Keratinocyte (primary cell): Measurements from ENCODE around the gene ATL1. TPM values are rescaled to one million over a fixed set of nuclear protein-coding genes. Genes with fewer than 3 reads are reported as not detected.

ENCODE experiments used
- DNase-seq: peaks from one replicate; pipeline ENCODE4 v3.0.0-alpha.2; 2011; ENCODE audit warnings: low read depth, missing footprints, low spot score
- FAIRE-seq: peaks from 2 replicates; lab custom pipeline; 2011; peaks lifted over from hg19 to GRCh38; lab: Jason Lieb, UNC
- H2AFZ ChIP-seq: 2 replicates; pipeline ENCODE4 v1.6.0; 2012; ENCODE audit warnings: low read length, control low read depth, inconsistent platforms; ENCODE audit not compliant: control insufficient read depth
- H3K27ac ChIP-seq: 2 replicates; pipeline ENCODE4 v1.5.1; 2011; ENCODE audit warnings: low read length; ENCODE audit not compliant: control insufficient read depth, insufficient read depth
- H3K27me3 ChIP-seq: 3 replicates; pipeline ENCODE4 v1.6.0; 2011; ENCODE audit warnings: low read length; ENCODE audit not compliant: control insufficient read depth, insufficient read depth; ENCODE audit errors: extremely low read depth
- H3K36me3 ChIP-seq, 2 experiments: 2 replicates in 1 of 2; 3 replicates in 1 of 2; pipeline ENCODE4 v1.5.1; 2011; ENCODE audit warnings: low read length in 2 of 2, mild to moderate bottlenecking in 1 of 2; ENCODE audit not compliant: control insufficient read depth in 2 of 2, insufficient read depth in 2 of 2; ENCODE audit errors: extremely low read depth in 1 of 2
- H3K4me1 ChIP-seq: 3 replicates; pipeline ENCODE4 v1.5.1; 2011; ENCODE audit warnings: low read length; ENCODE audit not compliant: control insufficient read depth, insufficient read depth; ENCODE audit errors: extremely low read depth
- H3K4me2 ChIP-seq: 3 replicates; pipeline ENCODE4 v1.6.0; 2011; ENCODE audit warnings: low read depth, low read length; ENCODE audit not compliant: control insufficient read depth, insufficient read depth; ENCODE audit errors: extremely low read depth
- H3K4me3 ChIP-seq, 3 experiments: fragments of 200-600 bp in 1 of 3; sonication (generic) in 1 of 3; 2 replicates in 2 of 3; 3 replicates in 1 of 3; pipeline ENCODE4 v1.5.1; 2011 to 2016; ENCODE audit warnings: low read length in 3 of 3, mild to moderate bottlenecking in 3 of 3, control low read depth in 2 of 3, inconsistent platforms in 1 of 3, low read depth in 1 of 3, mixed read lengths in 1 of 3, mixed run types in 1 of 3, moderate library complexity in 1 of 3; ENCODE audit not compliant: control insufficient read depth in 2 of 3, insufficient read depth in 2 of 3; ENCODE audit errors: extremely low read depth in 1 of 3
- H3K79me2 ChIP-seq: 2 replicates; pipeline ENCODE4 v1.6.0; 2012; ENCODE audit warnings: low read length; ENCODE audit not compliant: control insufficient read depth, insufficient read depth
- H3K9ac ChIP-seq: 3 replicates; pipeline ENCODE4 v1.6.0; 2011; ENCODE audit warnings: low read length; ENCODE audit not compliant: control insufficient read depth, insufficient read depth; ENCODE audit errors: extremely low read depth
- H3K9me1 ChIP-seq: 3 replicates; pipeline ENCODE4 v1.6.0; 2011; ENCODE audit warnings: low read length; ENCODE audit not compliant: control insufficient read depth, insufficient read depth; ENCODE audit errors: extremely low read depth
- H3K9me3 ChIP-seq: 2 replicates; pipeline ENCODE4 v1.5.1; 2012; ENCODE audit warnings: low read depth, low read length; ENCODE audit not compliant: control insufficient read depth
- H4K20me1 ChIP-seq: 3 replicates; pipeline ENCODE4 v1.6.0; 2011; ENCODE audit warnings: low read length; ENCODE audit not compliant: control insufficient read depth, insufficient read depth; ENCODE audit errors: extremely low read depth
- EZH2 ChIP-seq: IDR thresholded peaks from one replicate; pipeline ENCODE4 v1.6.1; 2012; ENCODE audit warnings: inconsistent platforms, mild to moderate bottlenecking, low read length, moderate library complexity
- dilution Hi-C: fragments of 300-500 bp; cut with MboI; formaldehyde crosslinking; loops from one replicate; pipeline ENCODE4 v1.7.0; 2020; ENCODE audit warnings: low sequenced_read_pairs; ENCODE audit not compliant: extremely low pct_ligation_motif_present
- polyA plus RNA-seq, 5 experiments: library from polyadenylated mRNA; depleted of rRNA in 3 of 5; stranded (reverse) in 3 of 5; stranded (forward) in 1 of 5; unstranded in 1 of 5; fragments of >200 nt; gene quantifications; 1 replicate in 1 of 5; 2 replicates in 3 of 5; 3 replicates in 1 of 5; pipeline versions ENCODE4 v1.2.1 to v1.2.3, GENCODE V29; 2011 to 2012; ENCODE audit warnings: missing spikeins in 2 of 5, low read depth in 1 of 5, low replicate concordance in 1 of 5
- TF ChIP-seq, protein P1 (sequence below), 3 experiments: IDR thresholded peaks in 1 of 3; conservative IDR thresholded peaks in 1 of 3; optimal IDR thresholded peaks in 1 of 3; 2 replicates in 2 of 3; 3 replicates in 1 of 3; pipeline versions ENCODE3 to v1.5.1; 2011; ENCODE audit warnings: low read length in 3 of 3, mild to moderate bottlenecking in 3 of 3, moderate library complexity in 2 of 3, control low read depth in 1 of 3, inconsistent platforms in 1 of 3; ENCODE audit not compliant: insufficient read depth in 2 of 3; ENCODE audit errors: extremely low read depth in 1 of 3

ATL1 gene
- polyA plus RNA-seq, 1 donor (not counting 4 experiments of a cell fraction or from before 2014, with no cell fraction given): 3.6 TPM

DNA sequence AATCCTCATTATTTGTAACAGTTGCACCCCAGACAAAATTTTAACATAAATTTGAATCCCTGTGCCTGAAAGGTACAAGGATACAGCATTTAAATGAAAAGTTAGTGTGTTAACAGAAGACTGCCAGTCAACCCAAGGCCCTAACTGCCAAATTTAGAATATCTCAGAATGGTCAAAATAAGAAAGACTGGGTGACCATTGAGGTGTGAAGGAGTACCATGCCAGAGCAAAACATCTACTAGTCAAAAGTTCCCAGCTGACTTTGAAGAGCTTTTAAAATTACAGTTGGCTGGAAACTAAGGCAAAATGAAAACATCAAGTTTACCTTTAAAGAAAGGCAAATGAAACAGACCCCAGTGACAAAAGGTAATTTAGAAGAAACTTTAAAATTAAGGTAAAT, 89.7 kb downstream of the ATL1 start:
- H3K9ac ChIP-seq: no peak overlapping the region
- H3K4me3 ChIP-seq: no peak overlapping the region
- no peak overlapping the region for H3K27ac ChIP-seq
- TF ChIP-seq, protein P1, sequence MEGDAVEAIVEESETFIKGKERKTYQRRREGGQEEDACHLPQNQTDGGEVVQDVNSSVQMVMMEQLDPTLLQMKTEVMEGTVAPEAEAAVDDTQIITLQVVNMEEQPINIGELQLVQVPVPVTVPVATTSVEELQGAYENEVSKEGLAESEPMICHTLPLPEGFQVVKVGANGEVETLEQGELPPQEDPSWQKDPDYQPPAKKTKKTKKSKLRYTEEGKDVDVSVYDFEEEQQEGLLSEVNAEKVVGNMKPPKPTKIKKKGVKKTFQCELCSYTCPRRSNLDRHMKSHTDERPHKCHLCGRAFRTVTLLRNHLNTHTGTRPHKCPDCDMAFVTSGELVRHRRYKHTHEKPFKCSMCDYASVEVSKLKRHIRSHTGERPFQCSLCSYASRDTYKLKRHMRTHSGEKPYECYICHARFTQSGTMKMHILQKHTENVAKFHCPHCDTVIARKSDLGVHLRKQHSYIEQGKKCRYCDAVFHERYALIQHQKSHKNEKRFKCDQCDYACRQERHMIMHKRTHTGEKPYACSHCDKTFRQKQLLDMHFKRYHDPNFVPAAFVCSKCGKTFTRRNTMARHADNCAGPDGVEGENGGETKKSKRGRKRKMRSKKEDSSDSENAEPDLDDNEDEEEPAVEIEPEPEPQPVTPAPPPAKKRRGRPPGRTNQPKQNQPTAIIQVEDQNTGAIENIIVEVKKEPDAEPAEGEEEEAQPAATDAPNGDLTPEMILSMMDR (optimal IDR thresholded peaks at IDR 0.05 in 1 of 3, IDR thresholded peaks at IDR 0.05 in 1 of 3, conservative IDR thresholded peaks at IDR 0.05 in 1 of 3; ENCODE audit: extremely low read depth in 1 of 3, insufficient read depth in 2 of 3, low read length in 3 of 3): no peak
- peaks cover 3 to 5% of the 10 kb centered on the region in 2 experiments for H3K36me3 ChIP-seq
- H4K20me1 ChIP-seq: no peaks in the 10 kb centered on the region
- no peak for FAIRE-seq
- peaks cover 26% of the 10 kb centered on the region for H3K4me1 ChIP-seq
- no peak overlapping the region for H3K4me2 ChIP-seq
- no peaks in the 10 kb centered on the region for H3K9me1 ChIP-seq
- no peak overlapping the region for H2AFZ ChIP-seq
- H3K27me3 ChIP-seq: no peaks in the 10 kb centered on the region
- no peak for DNase-seq
- H3K9me3 ChIP-seq: no peaks in the 10 kb centered on the region
- peaks cover 82% of the 10 kb centered on the region for H3K79me2 ChIP-seq
- dilution Hi-C loops: no loop called here

DNA sequence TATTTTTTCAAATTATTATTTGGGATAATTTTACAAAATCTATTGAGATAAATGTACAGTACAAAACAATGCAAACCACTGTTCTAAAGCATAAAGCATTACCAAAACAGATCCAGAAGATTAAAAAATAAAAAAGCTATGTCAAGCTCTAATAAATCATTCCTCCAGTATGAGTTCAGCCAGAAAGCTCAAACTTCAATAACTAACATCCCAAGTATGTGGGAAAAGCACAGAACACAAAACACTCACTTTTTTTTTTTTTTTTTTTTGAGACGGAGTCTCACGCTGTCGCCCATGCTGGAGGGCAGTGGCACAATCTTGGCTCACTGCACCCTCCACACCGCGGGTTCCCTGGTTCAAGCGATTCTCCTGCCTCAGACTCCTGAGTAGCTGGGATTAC, 96.8 kb downstream of the ATL1 start:
- TF ChIP-seq, protein P1 (optimal IDR thresholded peaks at IDR 0.05 in 1 of 3, IDR thresholded peaks at IDR 0.05 in 1 of 3, conservative IDR thresholded peaks at IDR 0.05 in 1 of 3; ENCODE audit: extremely low read depth in 1 of 3, insufficient read depth in 2 of 3, low read length in 3 of 3): no peak
- TF ChIP-seq EZH2: no peak
- dilution Hi-C loops: no loop called here
- Histone ChIP-seq H3K9me1 (no peaks in the 10 kb centered on the region), H3K9me3 (no peaks in the 10 kb centered on the region), H3K36me3 (peaks cover 3 to 5% of the 10 kb centered on the region in 2 experiments), H3K4me3 (no peak overlapping the region), H4K20me1 (no peaks in the 10 kb centered on the region), H3K27me3 (no peaks in the 10 kb centered on the region), H3K79me2 (peaks cover 98% of the 10 kb centered on the region), H3K9ac (no peak overlapping the region), H3K4me2 (no peak overlapping the region), H3K4me1 (peaks cover 20% of the 10 kb centered on the region), H2AFZ (no peak overlapping the region), H3K27ac (no peak overlapping the region)
- no peak for DNase-seq
- no peak for FAIRE-seq
